GM21529 (cell line): ENCODE measurements around the gene CASP3.
A peak's percentile ranks its signal among the peaks of the same experiment; 100 is the strongest.
"Not testable (repeated sequence)": the region's sequence is repeated elsewhere in the genome, so short reads cannot be mapped to it uniquely, and the experiment has no call there.

Experiments
- ATAC-seq: cut with Tn5 transposase; IDR thresholded peaks from one replicate; pipeline ENCODE4 v1.9.1; 2021; ENCODE audit not compliant: unreplicated experiment

The CASP3 gene

GRCh38 chr4:184664445-184665210, 15.4 kb upstream of the CASP3 start:
- no peak for ATAC-seq

GRCh38 chr4:184662236-184662635, 13.0 kb upstream of the CASP3 start:
- ATAC-seq: no peak

- ATAC-seq: no peak
These were observed 11.7 kb upstream of the CASP3 start for GRCh38 chr4:184660978-184661377.

- ATAC-seq: not testable (repeated sequence)
These were observed 8.6 kb upstream of the CASP3 start for GRCh38 chr4:184657820-184658219.

- ATAC-seq: no peak
These were observed 7.9 kb upstream of the CASP3 start for GRCh38 chr4:184657144-184657543.

- no peak for ATAC-seq
These were observed 6.9 kb upstream of the CASP3 start for GRCh38 chr4:184655889-184656869.

- ATAC-seq: no peak
These were observed 4.4 kb upstream of the CASP3 start for GRCh38 chr4:184653650-184654049.

- not testable (repeated sequence) for ATAC-seq
These were observed 3.4 kb upstream of the CASP3 start for GRCh38 chr4:184652681-184653080.

- no peak for ATAC-seq
These were observed 2.7 kb upstream of the CASP3 start for GRCh38 chr4:184651899-184652298.

- peak; percentile 11 for ATAC-seq
These were observed 966 bp upstream of the CASP3 start for GRCh38 chr4:184649971-184650855.

GRCh38 chr4:184648313-184649025, 778 bp downstream of the CASP3 start:
- peak; percentile 28 for ATAC-seq

GRCh38 chr4:184648054-184648312, 1.3 kb downstream of the CASP3 start:
- ATAC-seq: no peak

GRCh38 chr4:184647266-184648053, 1.8 kb downstream of the CASP3 start:
- no peak for ATAC-seq

GRCh38 chr4:184645904-184646610, 3.2 kb downstream of the CASP3 start:
- no peak for ATAC-seq

- no peak for ATAC-seq
These were observed 4.5 kb downstream of the CASP3 start for GRCh38 chr4:184644553-184645307.

- ATAC-seq: no peak
These were observed 5.5 kb downstream of the CASP3 start for GRCh38 chr4:184643731-184644130.

- ATAC-seq: no peak
These were observed 7.8 kb downstream of the CASP3 start for GRCh38 chr4:184641451-184641850.

- peak; percentile 46 for ATAC-seq
These were observed 8.2 kb downstream of the CASP3 start for GRCh38 chr4:184641022-184641421.
